ENCODE measurements around the gene LASP1.
"Not testable (repeated sequence)": the region's sequence is repeated elsewhere in the genome, so short reads cannot be mapped to it uniquely, and the experiment has no call there.

The LASP1 gene

GRCh38 chr17:38933962-38934361 lies 64.1 kb downstream of the LASP1 start:
- not testable (repeated sequence) for DNase-seq (ENCODE audit: low read depth)

GRCh38 chr17:38939987-38940386 lies 70.1 kb downstream of the LASP1 start:
- no peak for DNase-seq (ENCODE audit: low read depth)

- no peak for DNase-seq (ENCODE audit: low read depth)
Observed at GRCh38 chr17:38940404-38940803, 70.5 kb downstream of the LASP1 start.

- no peak for DNase-seq (ENCODE audit: low read depth)
Observed at GRCh38 chr17:38942696-38943334, 73.0 kb downstream of the LASP1 start.

- DNase-seq (ENCODE audit: low read depth), result no peak
Observed at GRCh38 chr17:38943607-38944006, 73.7 kb downstream of the LASP1 start.

GRCh38 chr17:38947189-38947588 lies 77.3 kb downstream of the LASP1 start:
- DNase-seq (ENCODE audit: low read depth), result no peak

GRCh38 chr17:38953800-38954199 lies 83.9 kb downstream of the LASP1 start:
- not testable (repeated sequence) for DNase-seq (ENCODE audit: low read depth)

- no peak for DNase-seq (ENCODE audit: low read depth)
Observed at GRCh38 chr17:38958326-38958725, 88.5 kb downstream of the LASP1 start.

- DNase-seq (ENCODE audit: low read depth), result no peak
Observed at GRCh38 chr17:38958756-38959155, 88.9 kb downstream of the LASP1 start.

GRCh38 chr17:38959508-38959907 lies 89.7 kb downstream of the LASP1 start:
- no peak for DNase-seq (ENCODE audit: low read depth)

GRCh38 chr17:38960402-38960801 lies 90.5 kb downstream of the LASP1 start:
- no peak for DNase-seq (ENCODE audit: low read depth)

- no peak for DNase-seq (ENCODE audit: low read depth)
Observed at GRCh38 chr17:38961413-38961812, 91.6 kb downstream of the LASP1 start.

GRCh38 chr17:38967290-38967738 lies 97.5 kb downstream of the LASP1 start, which contains the start of gene FBXO47:
TSS of gene FBXO47 (minus strand) at chr17:38967403. CDS start at chr17:38963025, 4,378 bp downstream.
- DNase-seq (ENCODE audit: low read depth), result peak; percentile 70

- DNase-seq (ENCODE audit: low read depth), result no peak
Observed at GRCh38 chr17:38969281-38969680, 99.4 kb downstream of the LASP1 start.

GRCh38 chr17:38970128-38970527 lies 100.3 kb downstream of the LASP1 start:
- no peak for DNase-seq (ENCODE audit: low read depth)

GRCh38 chr17:38970804-38971203 lies 100.9 kb downstream of the LASP1 start:
- no peak for DNase-seq (ENCODE audit: low read depth)
